ENCODE data around the gene TMOD3. TPM values are rescaled to one million over a fixed set of nuclear protein-coding genes. Genes with fewer than 3 reads are reported as not detected.
"Not testable (repeated sequence)": the region's sequence is repeated elsewhere in the genome, so short reads cannot be mapped to it uniquely, and the experiment has no call there.

Gene TMOD3
- total RNA-seq, 1 donor from 2014 or later = 73.5 TPM

- DNase-seq (ENCODE audit: low read depth, low spot score) = no peak
Measured at GRCh38 chr15:51864408-51865056, 35.1 kb downstream of the TMOD3 start.

- DNase-seq (ENCODE audit: low read depth, low spot score) = no peak
Measured at GRCh38 chr15:51865317-51865716, 35.9 kb downstream of the TMOD3 start.

GRCh38 chr15:51866161-51866560 is 36.7 kb downstream of the TMOD3 start:
- no peak for DNase-seq (ENCODE audit: low read depth, low spot score)

GRCh38 chr15:51866751-51867150 is 37.3 kb downstream of the TMOD3 start:
- DNase-seq (ENCODE audit: low read depth, low spot score) = no peak

- peak; percentile 50 for DNase-seq (ENCODE audit: low read depth, low spot score)
Measured at GRCh38 chr15:51869060-51869421, 39.6 kb downstream of the TMOD3 start.

- DNase-seq (ENCODE audit: low read depth, low spot score) = no peak
Measured at GRCh38 chr15:51870774-51871173, 41.3 kb downstream of the TMOD3 start.

- DNase-seq (ENCODE audit: low read depth, low spot score) = peak; percentile 88
Measured at GRCh38 chr15:51874751-51875644, 45.5 kb downstream of the TMOD3 start.

- DNase-seq (ENCODE audit: low read depth, low spot score) = no peak
Measured at GRCh38 chr15:51876169-51876568, 46.7 kb downstream of the TMOD3 start.

- DNase-seq (ENCODE audit: low read depth, low spot score) = peak; percentile 97
Measured at GRCh38 chr15:51878446-51879386, 49.3 kb downstream of the TMOD3 start.

GRCh38 chr15:51879555-51879954 is 50.1 kb downstream of the TMOD3 start:
- DNase-seq (ENCODE audit: low read depth, low spot score) = peak; percentile 3

GRCh38 chr15:51883271-51883837 is 53.9 kb downstream of the TMOD3 start:
- no peak for DNase-seq (ENCODE audit: low read depth, low spot score)

GRCh38 chr15:51884041-51884440 is 54.6 kb downstream of the TMOD3 start:
- no peak for DNase-seq (ENCODE audit: low read depth, low spot score)

GRCh38 chr15:51884517-51885236 is 55.2 kb downstream of the TMOD3 start:
- peak; percentile 29 for DNase-seq (ENCODE audit: low read depth, low spot score)

- not testable (repeated sequence) for DNase-seq (ENCODE audit: low read depth, low spot score)
Measured at GRCh38 chr15:51885758-51886157, 56.3 kb downstream of the TMOD3 start.

- DNase-seq (ENCODE audit: low read depth, low spot score) = no peak
Measured at GRCh38 chr15:51887887-51888592, 58.6 kb downstream of the TMOD3 start.

- no peak for DNase-seq (ENCODE audit: low read depth, low spot score)
Measured at GRCh38 chr15:51888593-51889195, 59.2 kb downstream of the TMOD3 start.

- DNase-seq (ENCODE audit: low read depth, low spot score) = no peak
Measured at GRCh38 chr15:51889486-51889885, 60.0 kb downstream of the TMOD3 start.

- no peak for DNase-seq (ENCODE audit: low read depth, low spot score)
Measured at GRCh38 chr15:51904421-51904820, 75.0 kb downstream of the TMOD3 start.

- DNase-seq (ENCODE audit: low read depth, low spot score) = no peak
Measured at GRCh38 chr15:51904931-51905330, 75.5 kb downstream of the TMOD3 start.
